Uterus (tissue), 2 donors: ENCODE data around the gene EAF1.
"Not testable (repeated sequence)": the region's sequence is repeated elsewhere in the genome, so short reads cannot be mapped to it uniquely, and the experiment has no call there.

Source experiments
- POLR2A ChIP-seq, 2 donors: fragments of 450-650 bp; IDR thresholded peaks; one replicate each; pipeline ENCODE4 v1.6.1; 2016; ENCODE audit warnings: antibody characterized with exemption in 2 of 2, mild to moderate bottlenecking in 1 of 2, moderate library complexity in 1 of 2
- TF ChIP-seq, protein P1 (sequence below), 4 experiments: fragments of 200-600 bp in 2 of 4; fragments of 450-650 bp in 2 of 4; sonication (generic) in 2 of 4; IDR thresholded peaks; one replicate each; pipeline ENCODE4 v1.5.1; 2016 to 2019; ENCODE audit warnings: antibody characterized with exemption in 4 of 4, mild to moderate bottlenecking in 2 of 4, moderate library complexity in 1 of 4

DNA sequence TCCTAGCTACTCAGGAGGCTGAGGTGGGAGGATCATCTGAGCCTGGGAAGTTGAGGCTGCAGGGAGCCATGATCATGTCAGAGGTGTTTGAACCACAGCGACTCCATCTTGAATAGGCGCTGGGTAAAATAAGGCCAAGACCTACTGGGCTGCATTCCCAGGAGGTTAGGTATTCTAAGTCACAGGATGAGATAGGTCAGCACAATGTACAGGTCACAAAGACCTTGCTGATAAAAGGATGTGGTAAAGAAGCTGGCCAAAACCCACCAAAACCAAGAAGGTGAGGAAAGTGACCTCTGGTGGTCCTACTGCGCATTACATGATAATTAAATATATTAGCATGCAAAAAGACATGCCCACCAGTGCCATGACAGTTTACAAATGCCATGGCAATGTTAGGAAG, 28.7 kb upstream of the EAF1 start:
- TF ChIP-seq, protein P1, sequence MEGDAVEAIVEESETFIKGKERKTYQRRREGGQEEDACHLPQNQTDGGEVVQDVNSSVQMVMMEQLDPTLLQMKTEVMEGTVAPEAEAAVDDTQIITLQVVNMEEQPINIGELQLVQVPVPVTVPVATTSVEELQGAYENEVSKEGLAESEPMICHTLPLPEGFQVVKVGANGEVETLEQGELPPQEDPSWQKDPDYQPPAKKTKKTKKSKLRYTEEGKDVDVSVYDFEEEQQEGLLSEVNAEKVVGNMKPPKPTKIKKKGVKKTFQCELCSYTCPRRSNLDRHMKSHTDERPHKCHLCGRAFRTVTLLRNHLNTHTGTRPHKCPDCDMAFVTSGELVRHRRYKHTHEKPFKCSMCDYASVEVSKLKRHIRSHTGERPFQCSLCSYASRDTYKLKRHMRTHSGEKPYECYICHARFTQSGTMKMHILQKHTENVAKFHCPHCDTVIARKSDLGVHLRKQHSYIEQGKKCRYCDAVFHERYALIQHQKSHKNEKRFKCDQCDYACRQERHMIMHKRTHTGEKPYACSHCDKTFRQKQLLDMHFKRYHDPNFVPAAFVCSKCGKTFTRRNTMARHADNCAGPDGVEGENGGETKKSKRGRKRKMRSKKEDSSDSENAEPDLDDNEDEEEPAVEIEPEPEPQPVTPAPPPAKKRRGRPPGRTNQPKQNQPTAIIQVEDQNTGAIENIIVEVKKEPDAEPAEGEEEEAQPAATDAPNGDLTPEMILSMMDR (IDR thresholded peaks at IDR 0.05): peak in 3 of 4 experiments; percentile 8 to 42 (median 37)
- not testable (repeated sequence) for TF ChIP-seq POLR2A (IDR thresholded peaks at IDR 0.05)
